HG03439 (cell line): ENCODE results near the gene MMD.
A peak's percentile ranks its signal among the peaks of the same experiment; 100 is the strongest.
"Not testable (repeated sequence)": the region's sequence is repeated elsewhere in the genome, so short reads cannot be mapped to it uniquely, and the experiment has no call there.

ENCODE experiments used
- ATAC-seq: cut with Tn5 transposase; IDR thresholded peaks from one replicate; pipeline ENCODE4 v1.9.1; 2021; ENCODE audit warnings: mild to moderate bottlenecking, moderate library complexity; ENCODE audit not compliant: unreplicated experiment

The MMD gene

GRCh38 chr17:55444471-55445441 lies 23.1 kb upstream of the MMD start:
- ATAC-seq, result peak; percentile 56

- ATAC-seq, result no peak
These were observed 22.3 kb upstream of the MMD start for GRCh38 chr17:55443904-55444303.

- no peak for ATAC-seq
These were observed 21.5 kb upstream of the MMD start for GRCh38 chr17:55442953-55443683.

GRCh38 chr17:55442462-55442861 lies 20.8 kb upstream of the MMD start:
- ATAC-seq, result no peak

- no peak for ATAC-seq
These were observed 19.9 kb upstream of the MMD start for GRCh38 chr17:55441544-55441943.

GRCh38 chr17:55440391-55440790 lies 18.8 kb upstream of the MMD start:
- no peak for ATAC-seq

GRCh38 chr17:55437159-55437605 lies 15.5 kb upstream of the MMD start:
- peak; percentile 75 for ATAC-seq

GRCh38 chr17:55436224-55437158 lies 14.9 kb upstream of the MMD start:
- ATAC-seq, result peak; percentile 15

- no peak for ATAC-seq
These were observed 13.8 kb upstream of the MMD start for GRCh38 chr17:55435408-55435807.

- no peak for ATAC-seq
These were observed 13.1 kb upstream of the MMD start for GRCh38 chr17:55434721-55435120.

- no peak for ATAC-seq
These were observed 12.2 kb upstream of the MMD start for GRCh38 chr17:55433629-55434422.

GRCh38 chr17:55433029-55433628 lies 11.5 kb upstream of the MMD start:
- no peak for ATAC-seq

GRCh38 chr17:55432358-55433028 lies 10.9 kb upstream of the MMD start:
- no peak for ATAC-seq

- ATAC-seq, result not testable (repeated sequence)
These were observed 10.3 kb upstream of the MMD start for GRCh38 chr17:55431914-55432313.

GRCh38 chr17:55430541-55431288 lies 9.1 kb upstream of the MMD start:
- ATAC-seq, result no peak

GRCh38 chr17:55427587-55427882 lies 5.9 kb upstream of the MMD start:
- ATAC-seq, result no peak

GRCh38 chr17:55426851-55427586 lies 5.4 kb upstream of the MMD start:
- no peak for ATAC-seq
